Lower lobe of right lung (tissue), 2 donors: ENCODE measurements around the gene SLC51A. TPM values are rescaled to one million over a fixed set of nuclear protein-coding genes. Genes with fewer than 3 reads are reported as not detected.

ENCODE experiments used
- ATAC-seq, 2 donors: fragments of 200-7000 bp; cut with Tn5 transposase; one replicate each; pipeline ENCODE4 v1.9.1; 2020 to 2022; ENCODE audit warnings: mild to moderate bottlenecking in 2 of 2, moderate library complexity in 2 of 2
- DNase-seq: peaks from one replicate; pipeline ENCODE4 v3.0.0-alpha.2; 2020
- H3K27ac ChIP-seq: fragments of 200-600 bp; one replicate; pipeline ENCODE4 v1.8.0; 2022
- H3K27me3 ChIP-seq: fragments of 200-600 bp; one replicate; pipeline ENCODE4 v1.8.0; 2022; ENCODE audit warnings: low read depth
- H3K36me3 ChIP-seq: fragments of 200-600 bp; one replicate; pipeline ENCODE4 v1.8.0; 2022; ENCODE audit warnings: mild to moderate bottlenecking
- H3K4me1 ChIP-seq: fragments of 200-600 bp; one replicate; pipeline ENCODE4 v1.8.0; 2022
- H3K4me3 ChIP-seq: fragments of 200-600 bp; one replicate; pipeline ENCODE4 v1.8.0; 2022; ENCODE audit warnings: mild to moderate bottlenecking
- H3K9me3 ChIP-seq: fragments of 200-600 bp; one replicate; pipeline ENCODE4 v1.8.0; 2022
- CTCF ChIP-seq: fragments of 200-600 bp; IDR thresholded peaks from one replicate; pipeline ENCODE4 v1.8.0; 2022; ENCODE audit warnings: antibody characterized with exemption, mild to moderate bottlenecking
- intact Hi-C: fragments of 100-400 bp; cut with DNase I; formaldehyde crosslinking; loops from one replicate; pipeline ENCODE4 v1.11.0; 2022
- total RNA-seq: library from RNA; stranded (reverse); fragmentation: NEBNext Ultra II Directional; extraction: Animal tissue kit (Norgen Biotek cat#: 25700); gene quantifications from one replicate; pipeline ENCODE4 v1.2.1, GENCODE V29; 2021
- donor health status: DM: no; HTN: yes; CAD: no; lungs with severe emphysema.

Gene SLC51A
- total RNA-seq, 1 donor from 2014 or later: 1.3 TPM

GRCh38 chr3:196175116-196175625, 41.2 kb upstream of the SLC51A start:
- no peak for TF ChIP-seq CTCF
- no peaks in the 10 kb centered on the region for H3K36me3 ChIP-seq
- H3K27ac ChIP-seq: no peak overlapping the region
- no peak overlapping the region for H3K4me3 ChIP-seq
- ATAC-seq (no peak), DNase-seq (no peak)
- intact Hi-C loops: no loop called here
- H3K9me3 ChIP-seq: no peaks in the 10 kb centered on the region
- no peaks in the 10 kb centered on the region for H3K27me3 ChIP-seq
- H3K4me1 ChIP-seq: peaks cover 8% of the 10 kb centered on the region

- Histone ChIP-seq H3K27ac (no peak overlapping the region), H3K4me1 (peaks cover 8% of the 10 kb centered on the region), H3K36me3 (no peaks in the 10 kb centered on the region), H3K4me3 (no peak overlapping the region), H3K9me3 (no peaks in the 10 kb centered on the region), H3K27me3 (no peaks in the 10 kb centered on the region)
- ATAC-seq (no peak), DNase-seq (peak; percentile 32)
- intact Hi-C loops: no loop called here
- TF ChIP-seq CTCF: no peak
Observed at GRCh38 chr3:196175722-196176121, 40.6 kb upstream of the SLC51A start.

GRCh38 chr3:196177567-196177966, 38.8 kb upstream of the SLC51A start:
- H3K4me1 ChIP-seq: peaks cover 8% of the 10 kb centered on the region
- DNase-seq: no peak
- TF ChIP-seq CTCF: no peak
- no peak for ATAC-seq
- H3K27me3 ChIP-seq: no peaks in the 10 kb centered on the region
- H3K9me3 ChIP-seq: no peaks in the 10 kb centered on the region
- H3K4me3 ChIP-seq: no peak overlapping the region
- intact Hi-C loops: no loop called here
- H3K27ac ChIP-seq: no peak overlapping the region
- H3K36me3 ChIP-seq: no peaks in the 10 kb centered on the region

GRCh38 chr3:196177967-196178366, 38.4 kb upstream of the SLC51A start:
- DNase-seq (no peak), ATAC-seq (no peak)
- Histone ChIP-seq H3K27me3 (no peaks in the 10 kb centered on the region), H3K27ac (no peak overlapping the region), H3K4me1 (peaks cover 8% of the 10 kb centered on the region), H3K9me3 (no peaks in the 10 kb centered on the region), H3K36me3 (no peaks in the 10 kb centered on the region), H3K4me3 (no peak overlapping the region)
- no peak for TF ChIP-seq CTCF
- intact Hi-C loops: no loop called here

GRCh38 chr3:196178993-196179379, 37.3 kb upstream of the SLC51A start:
- no peak for ATAC-seq
- H3K4me3 ChIP-seq: no peak overlapping the region
- peaks cover 8% of the 10 kb centered on the region for H3K4me1 ChIP-seq
- intact Hi-C loops: no loop called here
- no peaks in the 10 kb centered on the region for H3K27me3 ChIP-seq
- H3K9me3 ChIP-seq: no peaks in the 10 kb centered on the region
- no peak for DNase-seq
- no peak for TF ChIP-seq CTCF
- no peak overlapping the region for H3K27ac ChIP-seq
- no peaks in the 10 kb centered on the region for H3K36me3 ChIP-seq
